H1 (cell line): ENCODE data around the gene HYAL4. TPM values are rescaled to one million over a fixed set of nuclear protein-coding genes. Genes with fewer than 3 reads are reported as not detected.
A peak's percentile ranks its signal among the peaks of the same experiment; 100 is the strongest.

Experiments
- CTCF ChIA-PET: fragments of 300-600 bp; sonication (Branson Sonifier 250); formaldehyde crosslinking; loops from one replicate; lab custom pipeline; 2021; ENCODE audit not compliant: partially characterized antibody; lab: Charles Lee
- POLR2A ChIA-PET: fragments of 300-600 bp; sonication (Branson Sonifier 250); formaldehyde crosslinking; loops from one replicate; lab custom pipeline; 2021; ENCODE audit warnings: inconsistent platforms; ENCODE audit not compliant: partially characterized antibody; lab: Charles Lee
- DNase-seq, 2 experiments: peaks; one replicate each; pipeline versions ENCODE4 v3.0.0 to v3.0.0-alpha.2; 2010 to 2022; ENCODE audit warnings: low spot score in 2 of 2, low read depth in 1 of 2, mixed read lengths in 1 of 2
- FAIRE-seq: peaks from 2 replicates; lab custom pipeline; 2011; peaks lifted over from hg19 to GRCh38; lab: Jason Lieb, UNC
- H2AFZ ChIP-seq: 2 replicates; pipeline ENCODE4 v1.8.1; 2012; ENCODE audit warnings: low read length, inconsistent platforms
- H2AK5ac ChIP-seq: 2 replicates; pipeline ENCODE4 v1.6.1; 2013; ENCODE audit warnings: low read depth, low read length
- H2BK120ac ChIP-seq: replicated peaks from 2 replicates; pipeline ENCODE3; 2013; ENCODE audit warnings: low read depth, low read length, inconsistent platforms
- H2BK12ac ChIP-seq: 2 replicates; pipeline ENCODE4 v1.6.1; 2013; ENCODE audit warnings: low read depth, low read length
- H2BK15ac ChIP-seq: 2 replicates; pipeline ENCODE4 v1.6.1; 2013; ENCODE audit warnings: low read length
- H2BK20ac ChIP-seq: 2 replicates; pipeline ENCODE4 v1.6.1; 2013; ENCODE audit warnings: low read length
- H2BK5ac ChIP-seq: 2 replicates; pipeline ENCODE4 v1.6.1; 2013; ENCODE audit warnings: low read depth, low read length
- H3K14ac ChIP-seq: 2 replicates; pipeline ENCODE4 v1.6.1; 2013; ENCODE audit warnings: inconsistent platforms; ENCODE audit not compliant: insufficient read length
- H3K18ac ChIP-seq: 2 replicates; pipeline ENCODE4 v1.6.1; 2013; ENCODE audit warnings: low read length; ENCODE audit errors: extremely low read depth
- H3K23ac ChIP-seq: 2 replicates; pipeline ENCODE4 v1.6.1; 2013; ENCODE audit warnings: inconsistent platforms; ENCODE audit not compliant: insufficient read length
- H3K23me2 ChIP-seq: 2 replicates; pipeline ENCODE4 v1.6.1; 2013; ENCODE audit warnings: low read depth, low read length
- H3K27ac ChIP-seq: 2 replicates; pipeline ENCODE4 v1.6.1; 2011; ENCODE audit warnings: low read depth, low read length, inconsistent platforms
- H3K27me3 ChIP-seq, 4 experiments: replicated peaks in 1 of 4; 1 replicate in 1 of 4; 2 replicates in 3 of 4; pipeline versions ENCODE4 v1.6.1 to v1.8.1; 2011 to 2013; ENCODE audit warnings: low read length in 3 of 4, mild to moderate bottlenecking in 3 of 4, inconsistent platforms in 2 of 4, mixed read lengths in 2 of 4, moderate library complexity in 1 of 4; ENCODE audit not compliant: control insufficient read depth in 3 of 4, insufficient read depth in 3 of 4; ENCODE audit errors: extremely low read depth in 1 of 4
- H3K36me3 ChIP-seq, 4 experiments: 2 replicates each; pipeline versions ENCODE4 v1.6.1 to v1.8.1; 2011 to 2013; ENCODE audit warnings: mild to moderate bottlenecking in 4 of 4, low read length in 3 of 4, moderate library complexity in 2 of 4, control low read depth in 1 of 4, inconsistent platforms in 1 of 4; ENCODE audit not compliant: insufficient read depth in 4 of 4, control insufficient read depth in 2 of 4
- H3K4ac ChIP-seq: replicated peaks from 2 replicates; pipeline ENCODE3; 2013; ENCODE audit warnings: low read length, low read depth, mixed read lengths, inconsistent platforms; ENCODE audit not compliant: insufficient read length
- H3K4me1 ChIP-seq, 4 experiments: replicated peaks in 1 of 4; 1 replicate in 1 of 4; 2 replicates in 3 of 4; pipeline versions ENCODE4 v1.6.1 to v1.8.1; 2011 to 2013; ENCODE audit warnings: low read length in 3 of 4, inconsistent platforms in 2 of 4, mixed read lengths in 1 of 4; ENCODE audit not compliant: insufficient read depth in 4 of 4, control insufficient read depth in 3 of 4
- H3K4me2 ChIP-seq, 2 experiments: 2 replicates each; pipeline versions ENCODE4 v1.6.1 to v1.8.1; 2011 to 2013; ENCODE audit warnings: low read depth in 2 of 2, low read length in 2 of 2, control low read depth in 1 of 2, inconsistent platforms in 1 of 2, mild to moderate bottlenecking in 1 of 2; ENCODE audit not compliant: insufficient read depth in 1 of 2
- H3K4me3 ChIP-seq, 4 experiments: fragments of 200-600, 300-600 bp in 1 of 4; sonication (generic), shearing (Covaris generic), sonication (Bioruptor Twin) in 1 of 4; 2 replicates each; pipeline versions ENCODE4 v1.5.1 to v1.8.1; 2011 to 2016; ENCODE audit warnings: low read length in 4 of 4, low read depth in 3 of 4, control low read depth in 2 of 4, inconsistent platforms in 2 of 4, mild to moderate bottlenecking in 2 of 4, mixed read lengths in 1 of 4, moderate library complexity in 1 of 4; ENCODE audit not compliant: insufficient read depth in 2 of 4; ENCODE audit errors: extremely low read depth in 1 of 4
- H3K56ac ChIP-seq: replicated peaks from 2 replicates; pipeline ENCODE3; 2013; ENCODE audit warnings: low read depth, mild to moderate bottlenecking, mixed read lengths, low read length, inconsistent platforms; ENCODE audit not compliant: insufficient read length
- H3K79me1 ChIP-seq: 2 replicates; pipeline ENCODE4 v1.6.1; 2013; ENCODE audit warnings: low read depth, low read length, control low read depth
- H3K79me2 ChIP-seq, 2 experiments: 2 replicates each; pipeline versions ENCODE4 v1.6.1 to v1.8.1; 2012 to 2013; ENCODE audit warnings: low read length in 2 of 2, mild to moderate bottlenecking in 2 of 2, inconsistent platforms in 1 of 2; ENCODE audit not compliant: insufficient read depth in 2 of 2, control insufficient read depth in 1 of 2
- H3K9ac ChIP-seq, 4 experiments: replicated peaks in 1 of 4; 1 replicate in 1 of 4; 2 replicates in 3 of 4; pipeline versions ENCODE4 v1.6.1 to v1.8.1; 2011 to 2013; ENCODE audit warnings: low read depth in 3 of 4, low read length in 3 of 4, control low read depth in 2 of 4, mild to moderate bottlenecking in 2 of 4, moderate library complexity in 2 of 4, inconsistent platforms in 1 of 4; ENCODE audit errors: extremely low read depth in 1 of 4
- H3K9me3 ChIP-seq, 2 experiments: 2 replicates each; pipeline versions ENCODE4 v1.6.1 to v1.8.1; 2012 to 2013; ENCODE audit warnings: mild to moderate bottlenecking in 2 of 2, moderate library complexity in 2 of 2, control low read depth in 1 of 2, inconsistent platforms in 1 of 2, low read depth in 1 of 2, low read length in 1 of 2, mixed read lengths in 1 of 2; ENCODE audit not compliant: insufficient read depth in 2 of 2
- H4K20me1 ChIP-seq, 2 experiments: replicated peaks in 1 of 2; 2 replicates each; pipeline versions ENCODE3 to v1.8.1; 2011 to 2013; ENCODE audit warnings: inconsistent platforms in 2 of 2, low read length in 2 of 2, mild to moderate bottlenecking in 1 of 2; ENCODE audit not compliant: insufficient read depth in 2 of 2, control insufficient read depth in 1 of 2
- H4K5ac ChIP-seq: 2 replicates; pipeline ENCODE4 v1.6.1; 2013; ENCODE audit warnings: low read length, low read depth, mixed read lengths, inconsistent platforms; ENCODE audit not compliant: insufficient read length
- H4K8ac ChIP-seq: 2 replicates; pipeline ENCODE4 v1.8.0; 2013; ENCODE audit warnings: mild to moderate bottlenecking, moderate library complexity, low read length, inconsistent platforms; ENCODE audit not compliant: insufficient read depth; ENCODE audit errors: extremely low read depth
- H4K91ac ChIP-seq: replicated peaks from 2 replicates; pipeline ENCODE3; 2013; ENCODE audit warnings: low read length, mixed read lengths, inconsistent platforms; ENCODE audit not compliant: insufficient read length
- CHD1 ChIP-seq: IDR thresholded peaks from 2 replicates; pipeline ENCODE4 v1.6.1; 2012; ENCODE audit warnings: low read depth, low read length, improper control_type of control experiment
- E2F6 ChIP-seq: IDR thresholded peaks from 2 replicates; pipeline ENCODE4 v1.6.1; 2012; ENCODE audit warnings: inconsistent platforms
- WGBS, 2 experiments: shearing (Covaris generic) in 1 of 2; methylation state at CpG; one replicate each; pipeline versions ENCODE4 v1.1.6 to v1.1.7; 2013 to 2015; ENCODE audit warnings: low lambda C conversion rate in 2 of 2, mixed read lengths in 2 of 2, inconsistent platforms in 1 of 2, low coverage in 1 of 2, missing lambda C conversion rate in 1 of 2; ENCODE audit not compliant: insufficient replicate concordance in 2 of 2, insufficient coverage in 1 of 2, insufficient read length in 1 of 2; ENCODE audit errors: extremely low coverage in 1 of 2, missing lambda C conversion rate in 1 of 2; 5-methylcytosine and 5-hydroxymethylcytosine counted together
- polyA plus RNA-seq, 7 experiments: library from polyadenylated mRNA; depleted of rRNA in 3 of 7; stranded (reverse) in 5 of 7; unstranded in 2 of 7; fragments of >200 nt in 5 of 7; fragments of 200-250 nt in 2 of 7; gene quantifications; 1 replicate in 5 of 7; 2 replicates in 1 of 7; 4 replicates in 1 of 7; pipeline versions ENCODE4 v1.2.1 to v1.2.3, GENCODE V29; 2011 to 2013; ENCODE audit warnings: missing spikeins in 2 of 7, mixed read lengths in 2 of 7
- total RNA-seq: library from RNA; stranded (reverse); fragmentation: NEBNext Ultra II Directional; extraction: Animal tissue kit (Norgen Biotek cat#: 25700); gene quantifications from 2 replicates; pipeline ENCODE4 v1.2.1, GENCODE V29; 2021

Gene HYAL4
- total and polyA plus RNA-seq, 2 of the 8 experiments (the other 6 are each of a cell fraction or from before 2014, with no cell fraction given) = not detected

GRCh38 chr7:123864966-123865365 is 20.0 kb downstream of the HYAL4 start:
- no peaks in the 10 kb centered on the region for H3K23me2 ChIP-seq
- no peak overlapping the region for H4K8ac ChIP-seq
- no peak overlapping the region for H3K56ac ChIP-seq
- no peak overlapping the region for H2BK20ac ChIP-seq
- peak overlapping the region; percentile 52; the same call in 1 of the 2 replicates for H2BK12ac ChIP-seq
- peaks cover 0 to 2% (median 1%) of the 10 kb centered on the region in 4 experiments; a peak in 1 of 7 replicates for H3K4me1 ChIP-seq
- no peak overlapping the region for H3K27ac ChIP-seq
- no peak overlapping the region; the same call in 1 of the 2 replicates for H3K18ac ChIP-seq
- H3K79me1 ChIP-seq = no peaks in the 10 kb centered on the region
- no peak overlapping the region for H2BK5ac ChIP-seq
- ChIA-PET POLR2A (no interaction called here), CTCF (interaction anchor here (0.7 to 4.1 kb wide), 49 partner anchors 8 to 371 kb away, joined by 3 to 64 read pairs (median 4); partner anchors contain the start of genes HYAL4, LMOD2 and WASL)
- H3K27me3 ChIP-seq = no peaks in the 10 kb centered on the region
- H4K5ac ChIP-seq = no peak overlapping the region
- no peak overlapping the region for H4K91ac ChIP-seq
- H2AFZ ChIP-seq = 0 out of 2 replicates have a peak overlapping the region, but pooled peaks have one; percentile 89
- no peaks in the 10 kb centered on the region for H3K79me2 ChIP-seq
- no peak overlapping the region for H3K4me2 ChIP-seq
- no peak overlapping the region for H2BK120ac ChIP-seq
- H2AK5ac ChIP-seq = no peak overlapping the region
- H3K4ac ChIP-seq = no peak overlapping the region
- H3K4me3 ChIP-seq = no peak overlapping the region
- TF ChIP-seq E2F6 = no peak
- no peak for TF ChIP-seq CHD1
- no peak overlapping the region for H3K23ac ChIP-seq
- no peaks in the 10 kb centered on the region for H3K36me3 ChIP-seq
- no peak overlapping the region for H3K9ac ChIP-seq
- DNase-seq = no peak
- 100% methylated on average over 1 of the region's 1 CpG; no CpG with 5 or more reads in 1 of the 2 experiments for WGBS, 2 experiments
- H2BK15ac ChIP-seq = no peak overlapping the region
- H4K20me1 ChIP-seq = no peaks in the 10 kb centered on the region
- no peak for FAIRE-seq
- 0 out of 4 replicates have a peak, but pooled peaks cover 3% of the 10 kb centered on the region in 2 experiments for H3K9me3 ChIP-seq
- H3K14ac ChIP-seq = no peak overlapping the region
